CD4-positive, alpha-beta T cell treated with Interleukin-17A for 1 hour (primary cell): ENCODE data around the gene DPYSL4.

Experiments used
- DNase-seq: peaks from one replicate; pipeline ENCODE4 v3.0.0-alpha.2; 2020

DPYSL4 gene

GRCh38 chr10:132230557-132231210 is 43.9 kb downstream of the DPYSL4 start:
- no peak for DNase-seq

DNA sequence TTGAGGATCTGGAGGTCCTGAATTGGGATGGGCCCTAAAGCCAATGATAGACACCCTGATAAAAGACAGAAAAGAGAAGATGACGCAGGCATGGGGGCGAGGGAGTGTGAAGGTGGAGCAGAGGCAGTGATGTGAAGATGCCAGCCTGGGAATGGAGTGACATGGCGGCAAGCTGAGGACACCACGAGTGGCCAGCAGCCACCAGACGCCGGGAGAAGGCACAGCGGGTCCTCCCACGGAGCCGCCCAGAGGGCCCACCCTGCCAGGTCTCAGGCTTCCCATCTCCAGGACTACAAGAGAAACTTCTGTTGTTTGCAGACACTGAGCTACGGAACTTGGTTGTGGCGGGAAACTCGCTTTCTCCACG is 44.9 kb downstream of the DPYSL4 start:
- DNase-seq = no peak

DNA sequence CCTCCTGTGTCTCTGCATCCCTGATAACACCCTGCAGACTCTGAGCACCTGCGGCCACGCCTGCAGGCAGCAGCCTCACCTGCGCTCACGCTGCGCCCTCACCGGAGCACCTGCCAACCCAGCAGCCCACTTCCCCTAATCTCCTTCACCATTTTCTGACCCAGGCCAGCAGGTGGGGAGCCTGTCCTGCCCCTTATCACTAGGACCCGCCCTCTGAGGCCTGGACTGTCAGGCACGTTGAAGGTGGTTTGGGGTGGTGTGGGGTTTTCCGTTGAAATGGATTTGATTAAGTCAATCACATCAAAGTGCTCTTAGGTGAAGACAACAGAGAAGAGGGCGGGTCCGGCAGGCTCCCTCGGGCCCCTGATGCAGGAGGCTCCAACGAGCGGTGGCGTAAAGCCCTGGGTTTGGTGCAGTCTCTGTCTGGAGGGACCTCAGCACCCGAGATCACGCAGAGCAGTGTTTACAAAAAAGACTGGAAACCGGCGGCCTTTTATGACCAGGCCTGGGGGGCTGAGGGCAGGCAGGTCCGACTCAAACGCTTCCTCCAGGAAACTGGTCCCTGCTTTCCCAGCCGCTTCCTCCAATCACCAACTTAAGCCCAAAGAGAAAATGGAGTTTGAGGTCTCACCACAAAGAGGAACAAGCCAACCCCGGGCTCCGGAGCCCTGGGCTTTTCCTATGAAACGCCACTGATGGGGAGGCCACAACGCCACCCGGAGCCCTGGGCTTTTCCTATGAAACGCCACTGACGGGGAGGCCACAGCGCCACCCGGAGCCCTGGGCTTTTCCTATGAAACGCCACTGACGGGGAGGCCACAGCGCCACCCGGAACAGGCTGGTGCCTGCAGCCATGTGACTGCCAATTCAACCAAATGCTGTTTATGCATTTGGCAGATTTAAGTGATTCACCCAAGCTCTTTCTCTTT is 45.5 kb downstream of the DPYSL4 start:
- DNase-seq = peak; percentile 41

- no peak for DNase-seq
Observed at GRCh38 chr10:132232981-132233380, 46.2 kb downstream of the DPYSL4 start.

DNA sequence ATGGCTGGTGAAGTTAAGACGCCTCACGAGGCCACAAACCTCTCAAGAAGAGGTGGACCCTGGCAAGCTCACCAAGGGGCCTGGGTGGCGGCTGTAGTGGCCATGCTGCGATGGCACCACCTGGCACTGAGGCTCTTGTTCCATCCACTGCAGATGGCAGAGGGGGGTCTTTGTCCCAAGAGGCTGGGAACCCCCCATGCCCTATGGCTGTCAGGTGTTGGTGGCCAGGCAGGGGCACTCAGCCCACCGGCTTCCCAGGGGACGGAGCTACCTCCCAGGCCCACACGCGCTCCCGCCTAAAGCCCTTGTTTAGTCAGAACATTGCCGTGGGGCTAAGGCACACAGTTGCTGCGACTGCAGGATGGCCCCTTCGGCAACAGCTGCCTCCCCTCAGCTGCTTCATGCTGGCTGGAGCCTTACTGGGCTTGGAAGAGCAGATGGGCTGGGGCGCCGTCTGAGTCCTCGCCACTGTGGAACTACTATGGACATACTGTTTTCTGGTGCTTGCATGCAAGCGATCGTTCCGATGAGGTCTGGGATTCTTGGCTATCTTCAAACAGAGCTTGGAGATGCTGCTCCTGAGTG is 46.8 kb downstream of the DPYSL4 start:
- DNase-seq = no peak

DNA sequence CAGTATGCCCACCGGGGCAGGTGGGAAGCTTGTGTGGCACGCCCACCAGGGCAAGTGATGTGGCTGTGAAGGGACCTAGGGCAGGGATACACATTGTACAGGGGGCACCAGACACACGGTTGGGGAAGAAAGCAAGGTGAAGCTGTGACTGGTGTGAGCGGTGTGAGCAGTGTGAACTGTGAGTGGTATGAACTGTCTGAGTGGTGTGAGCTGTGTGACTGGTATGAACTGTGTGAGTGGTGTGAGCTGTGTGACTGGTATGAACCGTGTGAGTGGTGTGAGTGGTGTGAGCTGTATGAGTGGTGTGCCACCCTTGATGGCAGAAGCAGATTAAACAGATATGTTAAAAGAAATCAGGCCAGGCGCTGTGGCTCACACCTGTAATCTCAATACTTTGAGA is 48.1 kb downstream of the DPYSL4 start:
- DNase-seq = no peak

DNA sequence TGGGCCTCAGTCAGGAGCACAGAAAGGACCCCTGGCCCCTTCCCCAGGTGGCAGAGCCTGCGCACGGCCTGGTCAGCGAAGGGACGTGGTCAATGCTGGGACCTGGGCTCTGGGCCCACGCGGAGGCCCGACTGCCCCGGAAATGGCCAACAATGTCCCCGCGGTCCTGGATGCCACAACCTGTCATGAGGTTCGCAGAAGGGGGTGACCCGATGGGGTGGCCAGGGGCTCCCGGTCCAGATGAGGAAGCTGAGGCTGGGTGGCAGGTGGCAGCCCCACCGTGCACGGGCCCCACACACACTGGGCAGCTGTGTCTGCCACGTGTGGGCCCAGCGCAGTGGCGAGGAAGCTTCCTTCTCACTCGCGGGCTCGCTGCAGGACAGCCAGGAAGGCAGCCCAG is 49.4 kb downstream of the DPYSL4 start:
- DNase-seq = no peak

GRCh38 chr10:132236881-132237280 is 50.1 kb downstream of the DPYSL4 start:
- no peak for DNase-seq

- DNase-seq = no peak
Observed at GRCh38 chr10:132237396-132237795, 50.6 kb downstream of the DPYSL4 start.

DNA sequence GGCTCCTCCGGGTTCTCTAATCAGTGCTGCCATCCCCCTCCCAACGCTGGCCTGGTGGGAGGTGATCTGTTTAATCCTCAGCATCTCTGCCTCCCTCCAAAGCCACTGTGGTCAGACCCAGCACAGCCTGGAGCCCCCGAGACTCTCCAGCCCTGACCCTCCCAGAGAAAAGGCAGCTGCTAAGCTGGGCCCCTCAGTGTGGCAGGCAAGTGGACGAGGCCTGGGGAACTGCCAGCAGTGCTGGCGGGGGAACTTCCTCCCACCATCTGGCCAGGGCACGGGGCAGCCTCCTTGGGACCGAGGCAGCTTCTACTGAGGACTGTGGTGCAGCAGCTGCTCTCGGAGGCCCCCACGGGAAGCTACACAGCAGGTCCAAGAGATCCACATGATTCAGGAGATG is 51.1 kb downstream of the DPYSL4 start:
- no peak for DNase-seq

DNA sequence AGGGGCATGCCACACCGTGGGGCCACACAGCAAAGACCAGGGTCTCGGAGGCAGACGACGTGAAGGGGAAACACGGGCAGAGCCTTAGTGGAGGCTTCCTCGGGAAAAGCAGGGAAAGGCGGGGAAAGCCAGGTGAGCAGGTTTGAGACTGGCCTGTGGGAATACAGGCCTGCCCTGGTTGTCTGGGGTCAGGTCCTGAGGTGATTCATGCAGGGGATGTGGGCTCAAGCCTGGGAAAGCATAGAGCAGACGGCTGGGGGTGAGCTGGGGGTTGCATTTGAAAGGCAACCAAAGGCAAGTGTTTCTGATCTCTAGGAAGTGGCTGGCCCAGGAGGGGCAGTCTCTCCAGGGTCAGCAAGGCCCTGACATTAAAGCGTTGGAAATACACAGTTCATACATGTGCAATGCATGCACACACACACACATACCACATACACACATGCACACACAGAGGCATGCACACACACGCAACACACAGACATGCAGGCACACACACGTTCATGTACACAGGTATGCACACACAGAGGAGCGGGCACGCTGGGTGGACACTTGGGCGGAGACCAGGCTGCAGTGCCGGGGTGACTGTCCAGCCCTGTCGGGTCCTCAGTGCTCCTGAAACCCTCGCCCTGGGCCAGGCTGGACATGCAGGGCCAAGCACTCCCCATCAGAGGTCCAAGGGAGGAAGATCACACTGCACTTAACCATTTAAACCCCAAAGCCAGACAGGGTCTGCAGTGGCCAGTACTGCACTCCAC is 51.8 kb downstream of the DPYSL4 start:
- no peak for DNase-seq

DNA sequence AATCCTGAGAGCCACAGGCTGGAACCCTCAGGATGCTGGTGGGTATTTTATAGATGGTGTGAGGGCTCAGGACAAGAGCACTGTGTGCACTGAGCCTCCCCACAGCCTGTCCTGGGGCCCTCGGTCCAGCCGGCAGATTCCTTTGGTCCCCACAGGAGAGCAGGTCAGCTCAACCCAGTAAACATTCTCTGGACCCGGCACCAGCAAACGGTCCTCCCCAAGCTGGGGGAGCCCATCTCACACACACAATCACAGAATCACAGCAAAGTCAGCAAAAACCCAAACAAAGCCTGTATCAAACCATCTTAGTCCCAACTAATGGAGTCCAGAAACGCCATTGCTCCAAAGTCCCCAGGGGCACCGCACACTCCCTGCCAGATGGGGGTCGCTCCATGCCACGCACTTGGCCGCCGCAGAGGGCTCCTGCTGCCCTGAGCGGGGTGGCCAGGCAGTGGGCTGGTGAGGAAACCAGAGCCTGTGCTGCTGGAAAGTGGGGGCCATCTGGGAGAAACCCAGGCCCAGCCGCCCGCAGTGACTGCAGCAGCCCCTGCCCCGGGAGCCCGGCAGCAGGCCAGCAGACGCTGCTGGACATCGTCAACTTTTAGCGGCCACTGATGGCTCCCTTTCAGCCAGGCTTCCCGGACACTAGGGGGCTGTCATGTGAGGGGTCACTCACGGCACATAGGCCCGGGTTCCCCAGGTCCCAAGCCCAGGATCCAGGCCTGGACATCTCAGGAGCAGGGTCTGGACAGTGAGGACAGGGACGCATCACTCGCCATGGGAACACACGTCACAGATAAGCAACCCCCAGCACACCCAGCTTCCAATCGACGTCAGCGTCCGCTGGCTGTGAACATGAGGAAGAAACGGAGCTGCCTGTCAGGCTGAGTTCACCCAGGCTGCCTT is 52.6 kb downstream of the DPYSL4 start:
- no peak for DNase-seq

DNA sequence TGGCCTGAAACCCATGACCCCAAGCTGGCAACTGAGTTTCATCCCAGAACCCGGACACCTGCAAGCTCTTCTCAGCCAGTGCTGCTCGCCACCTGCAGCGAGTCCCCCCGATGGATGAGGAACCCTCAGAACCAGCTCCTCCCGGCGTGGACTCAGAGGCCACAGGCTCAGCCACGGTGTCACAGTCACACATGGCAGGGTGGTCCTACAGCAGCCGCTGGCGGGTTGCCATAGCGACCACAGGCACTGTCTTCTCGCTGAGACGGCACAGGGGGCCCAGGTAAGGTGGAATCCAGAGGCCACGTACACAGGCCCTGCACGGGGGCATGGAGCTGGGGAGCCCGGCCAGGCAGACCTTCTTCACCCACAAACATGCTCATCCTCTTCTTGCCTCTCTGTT is 53.4 kb downstream of the DPYSL4 start:
- no peak for DNase-seq

- no peak for DNase-seq
Observed at GRCh38 chr10:132240581-132240980, 53.8 kb downstream of the DPYSL4 start.

DNA sequence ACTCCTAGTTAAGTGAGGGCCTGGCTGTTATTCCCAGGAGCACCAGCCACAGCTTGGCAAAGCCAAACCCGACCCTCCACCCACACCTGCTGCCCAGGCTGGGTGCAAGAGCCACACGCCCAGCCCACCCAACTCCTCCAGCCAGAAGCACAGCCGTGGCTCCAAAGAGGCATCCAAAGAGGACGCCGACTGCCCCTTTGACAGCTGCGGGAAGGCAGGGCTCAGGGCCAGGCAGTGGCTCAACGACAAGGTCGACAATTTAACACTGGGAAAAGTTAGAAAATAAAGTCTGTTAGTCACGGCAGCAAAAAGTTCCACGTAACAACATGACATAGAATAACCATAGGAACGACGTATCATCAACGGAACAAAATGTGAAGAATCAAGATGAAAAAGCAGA is 54.3 kb downstream of the DPYSL4 start:
- DNase-seq = no peak

- DNase-seq = no peak
Observed at GRCh38 chr10:132241496-132241895, 54.7 kb downstream of the DPYSL4 start.

DNA sequence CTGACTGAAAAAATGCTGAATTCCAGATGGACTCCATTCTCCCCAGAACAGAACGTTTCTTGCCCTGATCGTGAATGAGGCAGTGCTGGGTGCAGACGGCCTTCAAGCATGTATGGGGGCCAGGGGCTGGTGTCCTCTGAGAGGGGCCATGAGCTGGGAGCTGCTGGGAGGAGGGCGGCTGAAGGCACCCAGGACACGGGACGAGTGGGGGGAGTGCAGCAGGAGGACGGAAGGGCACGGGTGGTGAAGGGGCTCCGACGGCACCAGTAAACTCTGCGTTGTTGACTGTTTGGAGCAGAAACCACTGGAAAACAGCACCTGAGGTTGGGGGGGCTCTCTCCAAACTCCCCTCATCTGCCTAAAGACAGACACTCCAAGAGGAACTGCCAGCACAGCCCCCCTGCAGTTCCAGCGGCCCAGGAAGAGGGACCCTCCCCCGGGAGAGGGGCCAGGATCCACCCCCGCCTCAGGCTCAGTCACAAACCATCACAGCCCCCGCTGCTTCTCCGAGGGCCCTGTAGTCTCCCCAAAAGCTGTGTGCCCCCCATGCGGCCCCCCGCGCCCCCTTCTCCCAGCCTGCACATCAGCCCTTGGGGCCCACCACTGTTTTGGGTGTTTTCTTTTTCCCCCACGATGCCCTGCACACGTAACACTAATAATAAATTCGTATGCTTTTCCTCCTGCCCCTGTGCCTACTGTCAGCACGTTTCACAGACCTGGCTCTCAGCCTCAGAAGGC is 55.5 kb downstream of the DPYSL4 start:
- no peak for DNase-seq

DNA sequence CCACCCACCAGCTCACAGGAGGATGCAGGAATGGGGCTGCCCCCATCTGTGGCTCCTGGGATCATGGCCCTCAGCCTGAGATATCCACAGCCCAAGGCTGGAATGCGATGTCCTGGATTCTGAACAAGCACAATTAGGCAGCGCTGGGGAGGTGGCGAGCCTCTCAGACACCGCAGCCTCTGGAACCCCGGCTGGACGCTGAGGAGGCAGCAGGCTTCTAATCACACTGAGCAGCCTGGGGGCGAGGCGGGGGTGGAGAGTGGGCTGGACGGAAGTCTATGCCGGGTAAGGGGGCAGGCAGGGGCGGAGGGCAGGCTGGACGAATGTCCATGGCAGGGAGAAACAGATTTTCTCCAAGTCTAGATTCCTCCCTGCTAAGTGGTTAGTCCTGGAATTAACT is 56.4 kb downstream of the DPYSL4 start:
- DNase-seq = no peak

- no peak for DNase-seq
Observed at GRCh38 chr10:132243626-132244025, 56.9 kb downstream of the DPYSL4 start.

DNA sequence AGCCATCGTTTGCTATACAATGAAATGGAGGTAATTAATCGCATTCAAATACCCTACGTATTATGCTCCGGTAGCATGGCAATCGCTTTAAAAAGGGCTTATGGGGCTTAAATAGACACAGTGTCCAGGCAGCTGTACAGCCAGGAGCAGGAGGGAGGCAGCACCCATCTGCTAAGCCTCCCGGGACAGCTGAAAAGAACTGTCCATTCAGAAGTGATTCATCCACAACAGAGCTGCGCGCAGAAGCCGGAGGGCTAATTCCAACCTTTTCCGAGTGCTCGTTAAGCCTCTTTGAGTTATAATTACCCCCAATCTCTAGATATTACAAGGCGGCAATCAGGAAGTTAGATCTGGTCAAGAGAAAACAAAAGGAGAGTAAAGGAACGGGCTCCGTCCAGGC is 58.3 kb downstream of the DPYSL4 start:
- no peak for DNase-seq

- no peak for DNase-seq
Observed at GRCh38 chr10:132246296-132246695, 59.5 kb downstream of the DPYSL4 start.

- DNase-seq = no peak
Observed at GRCh38 chr10:132247943-132248342, 61.2 kb downstream of the DPYSL4 start.
